GM23248 (cell line): ENCODE results near the gene CRTC2. TPM values are rescaled to one million over a fixed set of nuclear protein-coding genes. Genes with fewer than 3 reads are reported as not detected.

Experiments used
- DNase-seq: peaks from one replicate; pipeline ENCODE4 v3.0.0-alpha.2; 2015
- H2AFZ ChIP-seq: fragments of 200-600 bp; sonication (generic); 2 replicates; pipeline ENCODE4 v1.6.1; 2016; ENCODE audit warnings: antibody characterized with exemption
- H3F3A ChIP-seq: fragments of 200-600 bp; sonication (generic); 2 replicates; pipeline ENCODE4 v1.6.1; 2016; ENCODE audit warnings: mild to moderate bottlenecking, antibody characterized with exemption, mixed run types; ENCODE audit not compliant: insufficient read depth
- H3K27ac ChIP-seq: fragments of 200-600 bp; sonication (generic); 2 replicates; pipeline ENCODE4 v1.5.1; 2016; ENCODE audit warnings: mild to moderate bottlenecking
- H3K27me3 ChIP-seq: fragments of 200-600 bp; sonication (generic); replicated peaks from 2 replicates; pipeline ENCODE4 v1.6.1; 2016; ENCODE audit warnings: mild to moderate bottlenecking; ENCODE audit not compliant: insufficient read depth
- H3K36me3 ChIP-seq: fragments of 200-600 bp; sonication (generic); 2 replicates; pipeline ENCODE4 v1.6.1; 2016; ENCODE audit warnings: low read depth, mild to moderate bottlenecking
- H3K4me1 ChIP-seq: fragments of 200-600 bp; sonication (generic); 2 replicates; pipeline ENCODE4 v1.6.1; 2016; ENCODE audit warnings: mild to moderate bottlenecking; ENCODE audit not compliant: insufficient read depth
- H3K4me2 ChIP-seq: fragments of 200-600 bp; sonication (generic); one replicate; pipeline ENCODE4 v1.6.1; 2016; ENCODE audit warnings: mild to moderate bottlenecking; ENCODE audit not compliant: unreplicated experiment
- H3K4me3 ChIP-seq: fragments of 200-600 bp; sonication (generic); 2 replicates; pipeline ENCODE4 v1.5.1; 2016; ENCODE audit warnings: mild to moderate bottlenecking
- H3K79me2 ChIP-seq: fragments of 200-600 bp; sonication (generic); 2 replicates; pipeline ENCODE4 v1.6.1; 2016; ENCODE audit warnings: mild to moderate bottlenecking; ENCODE audit not compliant: insufficient read depth
- H3K9ac ChIP-seq: fragments of 200-600 bp; sonication (generic); 2 replicates; pipeline ENCODE4 v1.6.1; 2016; ENCODE audit warnings: mild to moderate bottlenecking
- H3K9me2 ChIP-seq: fragments of 200-600 bp; sonication (generic); 2 replicates; pipeline ENCODE4 v1.6.1; 2016; ENCODE audit warnings: mixed run types, mild to moderate bottlenecking, moderate library complexity; ENCODE audit not compliant: insufficient read depth
- H3K9me3 ChIP-seq: fragments of 200-600 bp; sonication (generic); one replicate; pipeline ENCODE4 v1.6.1; 2017; ENCODE audit warnings: low read depth
- H4K20me1 ChIP-seq: fragments of 200-600 bp; sonication (generic); 2 replicates; pipeline ENCODE4 v1.6.0; 2016; ENCODE audit not compliant: insufficient read depth
- EZH2 ChIP-seq: fragments of 200-600 bp; sonication (generic); IDR thresholded peaks from 2 replicates; pipeline ENCODE4 v1.6.1; 2018; ENCODE audit warnings: antibody characterized with exemption, mild to moderate bottlenecking; ENCODE audit not compliant: insufficient read depth, poor library complexity, severe bottlenecking
- EZH2phosphoT487 ChIP-seq: fragments of 200-600 bp; sonication (generic); IDR thresholded peaks from 2 replicates; pipeline ENCODE4 v1.6.1; 2018; ENCODE audit warnings: antibody characterized with exemption, moderate library complexity, mild to moderate bottlenecking, low read depth; ENCODE audit not compliant: insufficient read depth
- WGBS, 2 experiments: methylation state at CpG; one replicate each; pipeline ENCODE4 v1.1.6; 2015 to 2017; ENCODE audit warnings: low lambda C conversion rate in 2 of 2, low coverage in 1 of 2; ENCODE audit errors: missing lambda C conversion rate in 2 of 2; 5-methylcytosine and 5-hydroxymethylcytosine counted together
- in situ Hi-C: fragments of 300-500 bp; cut with MboI; formaldehyde crosslinking; loops from 2 replicates; pipeline ENCODE4 v1.15.0; 2020
- polyA plus RNA-seq: library from polyadenylated mRNA; unstranded; fragments of >200 nt; fragmentation: Nextera tagmentation; extraction: Ambion mirVana; gene quantifications from 2 replicates; pipeline ENCODE4 v1.2.1, GENCODE V29; 2016
- total RNA-seq: library from RNA; depleted of rRNA; stranded (reverse); fragments of >200 nt; shearing (Covaris generic); gene quantifications from 2 replicates; pipeline ENCODE4 v1.2.3, GENCODE V29; 2014

Gene CRTC2
- total and polyA plus RNA-seq, 2 experiments from 2014 or later: 7.5 to 21.0 TPM

DNA sequence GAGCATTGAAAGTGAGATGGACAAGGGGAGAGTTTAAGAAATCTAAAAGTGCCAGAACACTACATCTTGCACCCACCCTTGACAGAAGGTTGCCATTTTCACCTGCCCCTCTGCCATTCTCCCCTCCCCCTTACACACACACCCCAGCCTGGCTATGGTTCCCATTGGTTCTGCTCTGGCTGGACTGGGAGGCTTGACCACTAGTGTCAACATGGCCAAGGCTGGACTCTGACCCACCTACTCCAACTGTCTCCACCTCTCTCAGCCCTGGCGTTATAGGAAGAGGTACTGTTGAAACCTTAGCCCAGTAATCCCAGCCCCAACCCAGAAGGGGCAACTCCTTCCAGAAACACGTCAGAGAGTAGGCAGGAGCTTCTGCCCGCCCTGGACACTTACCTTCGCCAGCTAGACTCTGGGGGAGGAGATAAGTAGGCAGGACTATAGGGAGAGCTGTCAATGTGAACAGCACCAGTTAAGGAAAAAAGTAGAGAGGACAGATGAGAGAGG, 4.5 kb downstream of the CRTC2 start:
- no peak for TF ChIP-seq EZH2
- no peak for TF ChIP-seq EZH2phosphoT487
- H2AFZ ChIP-seq: no peak overlapping the region
- no peaks in the 10 kb centered on the region for H3K27me3 ChIP-seq
- H3K36me3 ChIP-seq: peaks cover 18% of the 10 kb centered on the region; the same call in 1 of the 2 replicates
- no peaks in the 10 kb centered on the region for H3K9me3 ChIP-seq
- WGBS, 2 experiments: 82 to 85% methylated on average over 4 of the region's 4 CpGs
- H3K4me3 ChIP-seq: no peak overlapping the region
- no peak overlapping the region for H3K9ac ChIP-seq
- H3K9me2 ChIP-seq: no peaks in the 10 kb centered on the region
- no peaks in the 10 kb centered on the region; the same call in 1 of the 2 replicates for H3F3A ChIP-seq
- no peak for DNase-seq
- in situ Hi-C loops: no loop called here
- H3K27ac ChIP-seq: no peak overlapping the region
- no peaks in the 10 kb centered on the region for H4K20me1 ChIP-seq
- no peak overlapping the region for H3K4me2 ChIP-seq
- H3K79me2 ChIP-seq: peaks cover 72% of the 10 kb centered on the region
- H3K4me1 ChIP-seq: peaks cover 8% of the 10 kb centered on the region

DNA sequence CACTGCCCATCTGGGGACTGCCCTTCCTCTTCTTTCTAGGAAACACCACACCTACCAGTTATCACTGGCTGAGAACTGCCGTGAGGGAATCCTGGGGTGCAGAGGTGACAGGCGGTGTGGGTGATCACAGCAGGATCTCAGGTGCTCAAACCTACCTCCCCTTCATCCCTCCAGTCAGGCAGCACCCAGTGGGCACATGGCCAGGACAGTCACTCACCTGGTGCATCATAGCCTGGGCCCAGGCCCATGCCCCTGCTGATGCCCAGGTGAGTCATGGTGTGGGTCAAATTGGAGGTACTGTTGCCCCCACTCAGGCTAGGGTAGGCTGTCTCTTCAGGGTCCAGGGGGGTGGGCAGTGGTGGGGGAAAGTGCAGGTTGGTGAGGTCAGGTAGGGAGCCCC, 6.6 kb downstream of the CRTC2 start:
- H3K4me2 ChIP-seq: no peak overlapping the region
- H3K79me2 ChIP-seq: peaks cover 57% of the 10 kb centered on the region
- H3K4me1 ChIP-seq: peaks cover 5% of the 10 kb centered on the region
- no peaks in the 10 kb centered on the region for H3K27me3 ChIP-seq
- no peaks in the 10 kb centered on the region for H4K20me1 ChIP-seq
- H3K9me3 ChIP-seq: no peaks in the 10 kb centered on the region
- no peak overlapping the region for H3K27ac ChIP-seq
- H3K9ac ChIP-seq: no peak overlapping the region
- peaks cover 6% of the 10 kb centered on the region; the same call in 1 of the 2 replicates for H3F3A ChIP-seq
- no peak for DNase-seq
- H3K36me3 ChIP-seq: peaks cover 18% of the 10 kb centered on the region; the same call in 1 of the 2 replicates
- in situ Hi-C loops: no loop called here
- H3K4me3 ChIP-seq: no peak overlapping the region
- no peaks in the 10 kb centered on the region for H3K9me2 ChIP-seq
- TF ChIP-seq EZH2phosphoT487: no peak
- H2AFZ ChIP-seq: no peak overlapping the region
- 100% methylated on average over 2 of the region's 2 CpGs for WGBS, 2 experiments

DNA sequence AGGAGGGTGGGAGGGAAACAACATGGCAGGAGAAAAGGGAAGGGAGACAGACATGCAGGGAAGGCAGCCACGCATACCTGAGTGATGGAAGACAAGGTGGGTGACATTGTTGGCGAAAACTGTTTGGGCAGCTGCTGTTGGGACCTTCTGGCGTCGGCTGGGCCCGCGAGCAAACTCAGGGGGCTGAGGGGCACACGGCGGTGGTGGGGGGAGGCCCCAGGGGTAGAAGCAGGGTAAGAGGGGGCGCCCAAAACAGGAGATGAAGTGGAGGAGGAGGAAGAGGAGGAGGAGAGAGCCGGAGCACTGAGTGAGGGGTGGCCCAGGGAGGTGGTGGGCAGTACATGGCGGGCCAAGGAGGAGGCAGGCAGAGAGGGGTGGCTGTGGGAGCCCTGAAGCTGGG, 7.2 kb downstream of the CRTC2 start:
- WGBS, 2 experiments: 90 to 94% methylated on average over 4 to 11 of the region's 11 CpGs
- H3K79me2 ChIP-seq: peaks cover 51% of the 10 kb centered on the region
- TF ChIP-seq EZH2 (no peak), EZH2phosphoT487 (no peak)
- H3K27ac ChIP-seq: no peak overlapping the region
- no peaks in the 10 kb centered on the region for H3K9me2 ChIP-seq
- in situ Hi-C loops: no loop called here
- no peak overlapping the region for H3K9ac ChIP-seq
- no peaks in the 10 kb centered on the region for H3K27me3 ChIP-seq
- H2AFZ ChIP-seq: no peak overlapping the region
- H3K4me3 ChIP-seq: no peak overlapping the region
- H3F3A ChIP-seq: peaks cover 6% of the 10 kb centered on the region; the same call in 1 of the 2 replicates
- DNase-seq: no peak
- H3K36me3 ChIP-seq: peaks cover 18% of the 10 kb centered on the region; the same call in 1 of the 2 replicates
- H3K9me3 ChIP-seq: no peaks in the 10 kb centered on the region
- H3K4me2 ChIP-seq: no peak overlapping the region
- H4K20me1 ChIP-seq: no peaks in the 10 kb centered on the region
- H3K4me1 ChIP-seq: no peaks in the 10 kb centered on the region

DNA sequence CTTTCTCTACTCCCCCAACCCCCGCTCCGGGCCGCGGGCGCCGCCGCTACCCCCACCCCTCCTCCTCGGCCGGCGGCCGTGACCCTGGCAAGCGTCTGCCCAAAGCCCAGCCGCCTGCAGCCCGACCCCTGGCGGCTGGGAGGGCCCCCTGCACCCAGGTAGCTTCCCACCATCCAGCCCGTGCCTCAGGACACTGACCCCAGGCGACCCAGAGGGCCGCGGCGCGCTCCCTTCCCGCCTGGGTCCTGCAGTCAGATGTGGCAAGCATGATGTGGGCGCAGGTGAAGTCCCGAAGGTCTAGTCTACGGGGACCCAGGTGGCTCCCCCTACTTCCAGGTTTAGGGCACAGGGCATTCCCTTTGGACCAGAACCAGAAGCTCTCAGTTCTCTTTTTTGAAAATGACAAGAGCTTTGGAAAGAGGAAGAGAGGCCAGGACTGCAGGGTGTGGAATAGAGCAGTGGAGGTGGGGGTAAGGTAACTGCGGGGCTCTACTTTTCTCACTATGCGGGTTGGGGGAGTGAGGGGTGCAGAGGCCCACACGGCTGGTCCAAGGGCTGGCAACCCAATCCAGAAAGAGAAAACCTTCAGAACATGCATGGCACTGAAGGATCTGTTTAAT, 11.7 kb downstream of the CRTC2 start, which contains the start of gene DENND4B:
DENND4B (minus strand) TSS at position 97 of the 620 bp plus-strand sequence. CDS start 2,344 bp downstream, outside the sequence.
- H3K4me1 ChIP-seq: peaks cover 3% of the 10 kb centered on the region; the same call in 1 of the 2 replicates
- H3K36me3 ChIP-seq: peaks cover 15% of the 10 kb centered on the region; the same call in 1 of the 2 replicates
- in situ Hi-C loops: no loop called here
- no peaks in the 10 kb centered on the region for H3K9me2 ChIP-seq
- 9 to 10% methylated on average over 20 to 24 of the region's 28 CpGs for WGBS, 2 experiments
- H3F3A ChIP-seq: peaks cover 6% of the 10 kb centered on the region; the same call in 1 of the 2 replicates
- no peaks in the 10 kb centered on the region for H3K27me3 ChIP-seq
- no peaks in the 10 kb centered on the region for H4K20me1 ChIP-seq
- H3K9me3 ChIP-seq: no peaks in the 10 kb centered on the region
- peak within 1 kb of the TSS; percentile 77 for H3K27ac ChIP-seq
- peak within 1 kb of the TSS; percentile 90 for H3K9ac ChIP-seq
- DNase-seq: peak; percentile 89
- TF ChIP-seq EZH2phosphoT487: no peak
- TF ChIP-seq EZH2: no peak
- peaks cover 30% of the 10 kb centered on the region for H3K79me2 ChIP-seq
- peak within 1 kb of the TSS; percentile 88 for H3K4me2 ChIP-seq
- H3K4me3 ChIP-seq: peak within 1 kb of the TSS; percentile 90
- H2AFZ ChIP-seq: peak within 1 kb of the TSS; percentile 87
